Measurements from ENCODE around the gene BICD2. TPM values are rescaled to one million over a fixed set of nuclear protein-coding genes. Genes with fewer than 3 reads are reported as not detected.
"Not testable (repeated sequence)": the region's sequence is repeated elsewhere in the genome, so short reads cannot be mapped to it uniquely, and the experiment has no call there.

BICD2 gene
- total RNA-seq: 10 to 100 TPM; 33.7 to 34.5 TPM
- 10 to 100 TPM; 23.7 to 32.1 (median 26.6) TPM for polyA plus RNA-seq (ENCODE audit: insufficient read length in 6 of 6)
- long read RNA-seq, donor 1, full-length matches to known transcripts: 5 of 5 reads
- long read RNA-seq, donor 1, partial matches to known transcripts: 0 of 5 reads
- long read RNA-seq, donor 1, other reads (novel, unspliced or antisense): 0 of 5 reads
- long read RNA-seq, donor 2, full-length matches to known transcripts: 4 of 4 reads
- long read RNA-seq, donor 2, partial matches to known transcripts: 0 of 4 reads
- long read RNA-seq, donor 2, other reads (novel, unspliced or antisense): 0 of 4 reads
- long read RNA-seq, donor 3, full-length matches to known transcripts: 2 of 2 reads
- long read RNA-seq, donor 3, partial matches to known transcripts: 0 of 2 reads
- long read RNA-seq, donor 3, other reads (novel, unspliced or antisense): 0 of 2 reads
- long read RNA-seq, donor 4, full-length matches to known transcripts: 3 of 6 reads
- long read RNA-seq, donor 4, partial matches to known transcripts: 2 of 6 reads
- long read RNA-seq, donor 4, other reads (novel, unspliced or antisense): 1 of 6 reads
- long read RNA-seq, donor 5, full-length matches to known transcripts: 5 of 5 reads
- long read RNA-seq, donor 5, partial matches to known transcripts: 0 of 5 reads
- long read RNA-seq, donor 5, other reads (novel, unspliced or antisense): 0 of 5 reads
- long read RNA-seq, donor 6, full-length matches to known transcripts: 5 of 5 reads
- long read RNA-seq, donor 6, partial matches to known transcripts: 0 of 5 reads
- long read RNA-seq, donor 6, other reads (novel, unspliced or antisense): 0 of 5 reads
- long read RNA-seq, donor 7, full-length matches to known transcripts: 3 of 8 reads
- long read RNA-seq, donor 7, partial matches to known transcripts: 5 of 8 reads
- long read RNA-seq, donor 7, other reads (novel, unspliced or antisense): 0 of 8 reads
- long read RNA-seq, donor 8, full-length matches to known transcripts: 7 of 7 reads
- long read RNA-seq, donor 8, partial matches to known transcripts: 0 of 7 reads
- long read RNA-seq, donor 8, other reads (novel, unspliced or antisense): 0 of 7 reads
- long read RNA-seq, donor 9: 0 reads
- long read RNA-seq, donor 10, full-length matches to known transcripts: 1 of 3 reads
- long read RNA-seq, donor 10, partial matches to known transcripts: 2 of 3 reads
- long read RNA-seq, donor 10, other reads (novel, unspliced or antisense): 0 of 3 reads
- long read RNA-seq, donor 11, full-length matches to known transcripts: 1 of 1 reads
- long read RNA-seq, donor 11, partial matches to known transcripts: 0 of 1 reads
- long read RNA-seq, donor 11, other reads (novel, unspliced or antisense): 0 of 1 reads
- long read RNA-seq, donor 12, full-length matches to known transcripts: 5 of 5 reads
- long read RNA-seq, donor 12, partial matches to known transcripts: 0 of 5 reads
- long read RNA-seq, donor 12, other reads (novel, unspliced or antisense): 0 of 5 reads

DNA sequence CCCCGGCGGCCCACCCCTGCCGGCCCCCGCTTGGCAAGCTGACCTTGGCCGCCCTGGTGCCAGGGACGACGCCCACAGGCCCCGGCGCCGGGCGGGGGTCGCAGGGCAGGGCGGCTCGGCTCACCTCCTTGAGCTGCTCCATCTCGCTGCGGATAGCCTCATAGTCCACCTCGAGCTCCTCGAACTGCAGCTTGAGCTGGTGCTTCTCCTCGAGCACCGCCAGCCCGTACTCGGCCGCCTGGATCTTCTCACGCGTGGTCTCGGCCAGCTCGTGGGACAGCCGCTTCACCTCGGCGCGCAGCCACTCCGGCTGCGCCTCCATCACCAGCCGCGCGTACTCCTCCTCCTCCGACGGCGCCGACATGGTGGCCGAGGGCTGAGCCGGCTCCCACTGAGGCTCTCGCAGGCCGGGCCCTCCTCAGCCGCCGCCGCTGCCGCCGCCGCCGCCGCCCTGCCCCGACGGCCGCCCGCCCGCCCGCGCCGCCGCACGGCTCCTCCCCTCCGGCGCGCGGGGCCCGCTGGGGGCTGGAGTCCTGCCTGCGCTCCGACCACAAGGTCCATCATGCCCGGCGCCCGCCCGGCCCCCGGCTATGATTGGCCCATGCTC is at the start of gene BICD2:
TSS of gene BICD2 (minus strand) at position 453 of the 607 bp plus-strand sequence. CDS start at position 364, 89 bp downstream.
- DNase-seq: no peak
- H3K27ac ChIP-seq: peak within 1 kb of the TSS; percentile 100
- TF ChIP-seq, protein P1, sequence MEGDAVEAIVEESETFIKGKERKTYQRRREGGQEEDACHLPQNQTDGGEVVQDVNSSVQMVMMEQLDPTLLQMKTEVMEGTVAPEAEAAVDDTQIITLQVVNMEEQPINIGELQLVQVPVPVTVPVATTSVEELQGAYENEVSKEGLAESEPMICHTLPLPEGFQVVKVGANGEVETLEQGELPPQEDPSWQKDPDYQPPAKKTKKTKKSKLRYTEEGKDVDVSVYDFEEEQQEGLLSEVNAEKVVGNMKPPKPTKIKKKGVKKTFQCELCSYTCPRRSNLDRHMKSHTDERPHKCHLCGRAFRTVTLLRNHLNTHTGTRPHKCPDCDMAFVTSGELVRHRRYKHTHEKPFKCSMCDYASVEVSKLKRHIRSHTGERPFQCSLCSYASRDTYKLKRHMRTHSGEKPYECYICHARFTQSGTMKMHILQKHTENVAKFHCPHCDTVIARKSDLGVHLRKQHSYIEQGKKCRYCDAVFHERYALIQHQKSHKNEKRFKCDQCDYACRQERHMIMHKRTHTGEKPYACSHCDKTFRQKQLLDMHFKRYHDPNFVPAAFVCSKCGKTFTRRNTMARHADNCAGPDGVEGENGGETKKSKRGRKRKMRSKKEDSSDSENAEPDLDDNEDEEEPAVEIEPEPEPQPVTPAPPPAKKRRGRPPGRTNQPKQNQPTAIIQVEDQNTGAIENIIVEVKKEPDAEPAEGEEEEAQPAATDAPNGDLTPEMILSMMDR (IDR thresholded peaks at IDR 0.05): no peak
- H3K4me1 ChIP-seq: peaks cover 22 to 58% of the 10 kb centered on the region in 2 donors
- no peaks in the 10 kb centered on the region for H3K27me3 ChIP-seq
- H3K36me3 ChIP-seq: no peaks in the 10 kb centered on the region
- H3K4me3 ChIP-seq: peak within 1 kb of the TSS; percentile 99
- no peaks in the 10 kb centered on the region for H3K9me3 ChIP-seq
- intact Hi-C loops (cut with DNase I): loop anchor here in 1 of 2 donors (10.0 kb wide), 1 partner anchor 50 kb away; no protein-coding TSS in a partner anchor
- no peak for ATAC-seq

DNA sequence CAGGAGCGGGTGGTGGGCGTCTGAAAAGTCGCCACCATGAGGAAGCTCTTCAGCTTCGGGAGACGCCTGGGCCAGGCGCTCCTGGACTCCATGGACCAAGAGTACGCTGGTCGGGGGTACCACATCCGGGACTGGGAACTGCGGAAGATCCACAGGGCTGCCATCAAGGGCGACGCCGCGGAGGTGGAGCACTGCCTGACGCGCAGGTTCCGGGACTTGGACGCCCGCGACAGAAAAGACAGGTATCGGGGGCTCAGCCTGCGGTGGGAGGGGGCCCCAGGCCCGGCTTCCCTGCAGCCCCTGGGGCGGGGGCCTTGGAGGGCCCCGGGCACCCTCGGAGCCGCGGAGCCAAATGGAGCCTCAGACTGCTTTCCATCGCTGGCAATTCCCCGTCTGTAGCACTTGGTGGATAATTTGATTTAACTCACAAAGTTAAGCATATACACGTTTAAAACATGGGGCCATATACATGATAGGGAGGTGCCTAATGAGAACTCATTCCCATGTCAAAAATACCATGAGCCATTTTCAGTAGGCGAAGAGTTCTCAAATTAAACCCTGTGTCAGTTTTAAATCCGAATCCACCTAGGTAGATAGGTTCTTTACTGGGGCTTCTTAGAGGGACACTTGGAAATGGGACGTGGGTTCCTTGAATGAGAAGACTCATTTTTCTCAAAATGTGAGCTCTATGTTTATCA is 45.1 kb upstream of the BICD2 start:
- intact Hi-C loops (cut with DNase I); H3K36me3 ChIP-seq; H3K9me3 ChIP-seq; ATAC-seq; H3K4me3 ChIP-seq; DNase-seq; H3K27ac ChIP-seq: not testable (repeated sequence)
- Histone ChIP-seq H3K4me1 (peaks cover 20 to 24% of the 10 kb centered on the region in 2 donors), H3K27me3 (peaks cover 94 to 100% of the 10 kb centered on the region in 2 donors)

DNA sequence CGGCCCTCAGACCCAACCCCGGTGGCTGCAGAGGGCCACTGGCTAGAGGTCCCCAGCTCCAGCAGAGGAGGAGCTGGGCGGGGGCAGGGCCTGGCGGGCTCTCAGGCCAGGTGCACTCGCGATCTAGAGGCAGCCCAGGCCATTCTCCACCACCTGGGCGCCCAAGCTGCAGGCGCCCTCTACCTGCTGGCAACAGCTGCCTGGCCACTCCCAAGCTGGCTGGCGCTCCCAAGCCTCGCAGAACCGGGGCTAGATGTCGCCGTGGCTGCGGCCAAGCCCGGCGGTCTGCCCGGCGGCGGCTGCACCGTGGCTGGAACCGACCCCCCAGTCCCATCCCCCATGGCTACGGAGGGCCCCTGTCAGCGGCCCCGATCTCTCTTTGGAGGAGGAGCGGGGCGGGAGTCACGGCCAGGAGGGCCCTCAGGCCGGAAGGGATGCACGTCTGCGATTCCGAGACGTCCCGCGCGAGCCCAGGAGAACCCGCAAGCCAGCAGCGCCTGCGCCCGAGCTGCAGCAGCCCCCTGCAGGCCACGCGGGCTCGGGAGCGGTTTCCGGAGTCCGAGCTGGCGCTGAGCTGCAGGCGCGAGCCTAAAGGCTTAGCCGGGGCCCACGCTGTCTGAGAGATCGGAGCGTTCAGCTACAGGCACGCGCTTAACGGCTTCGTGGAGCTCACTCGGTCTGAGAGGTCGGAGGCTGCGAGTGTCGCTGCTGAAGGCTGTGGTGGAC is 44.3 kb upstream of the BICD2 start:
- TF ChIP-seq, protein P1 (IDR thresholded peaks at IDR 0.05): no peak
- Histone ChIP-seq H3K36me3 (no peaks in the 10 kb centered on the region), H3K9me3 (no peaks in the 10 kb centered on the region), H3K27ac (no peak overlapping the region), H3K27me3 (peaks cover 87 to 98% of the 10 kb centered on the region in 2 donors), H3K4me3 (no peak overlapping the region), H3K4me1 (peaks cover 20 to 24% of the 10 kb centered on the region in 2 donors)
- ATAC-seq (peak; percentile 85), DNase-seq (peak; percentile 44 to 88 (median 70))
- intact Hi-C loops (cut with DNase I): no loop called here

DNA sequence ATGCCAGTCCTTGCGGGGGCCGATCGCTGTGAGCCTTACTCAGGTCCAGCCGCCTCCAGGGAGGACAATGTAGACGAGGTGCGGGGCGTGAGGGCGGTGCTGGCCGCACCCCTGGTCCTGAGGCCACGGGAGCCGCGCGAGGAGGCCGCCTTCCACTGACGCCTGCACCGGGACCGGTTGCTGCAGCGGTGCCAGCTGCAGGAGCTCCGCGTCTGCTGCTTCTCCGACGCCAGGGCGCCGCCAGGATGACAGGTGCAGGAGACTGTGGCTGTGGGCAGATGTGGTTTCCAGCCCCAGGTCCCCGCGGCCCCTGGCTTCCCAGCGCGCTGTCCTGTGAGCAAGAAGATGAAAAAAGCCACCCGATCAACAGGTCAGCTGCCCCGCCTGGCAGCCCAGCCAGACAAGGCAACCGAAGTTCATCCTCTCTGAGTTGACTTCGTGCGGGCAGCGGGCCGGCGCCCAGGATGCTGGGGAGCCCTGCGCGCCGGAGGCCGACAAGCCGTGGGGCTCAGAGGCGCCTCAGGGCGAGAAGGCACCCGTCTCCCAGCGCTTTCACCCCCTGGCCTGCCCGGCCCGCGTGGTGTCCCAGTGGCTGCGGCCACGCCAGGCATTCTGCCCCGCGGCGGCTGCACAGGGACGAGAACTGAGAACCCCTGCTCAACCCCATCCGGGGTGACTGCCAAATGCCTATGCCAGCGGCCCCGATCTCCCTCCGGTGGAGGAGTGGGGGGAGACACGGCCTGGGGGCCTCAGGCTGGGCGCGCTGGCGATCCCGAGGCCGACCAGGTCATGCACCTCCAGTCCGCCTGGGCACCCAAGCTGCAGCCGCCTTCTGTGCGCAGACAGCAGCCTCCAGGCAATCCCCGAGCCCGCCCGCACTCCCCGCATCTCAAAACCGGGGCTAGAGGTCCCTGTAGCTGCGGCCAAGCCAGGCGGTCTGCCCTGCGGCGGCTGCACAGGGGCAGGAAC is 43.4 kb upstream of the BICD2 start:
- TF ChIP-seq, protein P1 (IDR thresholded peaks at IDR 0.05): no peak
- H3K9me3 ChIP-seq: no peaks in the 10 kb centered on the region
- H3K4me3 ChIP-seq: no peak overlapping the region
- DNase-seq (peak in 1 of 4 donors; percentile 76), ATAC-seq (peak; percentile 18)
- intact Hi-C loops (cut with DNase I): no loop called here
- no peak overlapping the region for H3K27ac ChIP-seq
- H3K27me3 ChIP-seq: peaks cover 78 to 98% of the 10 kb centered on the region in 2 donors
- peaks cover 20 to 24% of the 10 kb centered on the region in 2 donors for H3K4me1 ChIP-seq
- H3K36me3 ChIP-seq: no peaks in the 10 kb centered on the region

All from left lung (tissue), 14 donors.